ENCODE data around the gene AFAP1L1.
A peak's percentile ranks its signal among the peaks of the same experiment; 100 is the strongest.

AFAP1L1 gene

GRCh38 chr5:149235841-149236240 is 35.8 kb upstream of the AFAP1L1 start:
- ChIA-PET POLR2A (no interaction called here), CTCF (no interaction called here)
- DNase-seq = no peak
- no peaks in the 10 kb centered on the region for H3K36me3 ChIP-seq (ENCODE audit: control insufficient read depth in 4 of 4, insufficient read depth in 4 of 4, low read length in 3 of 4)
- H3K9me3 ChIP-seq (ENCODE audit: control extremely low read depth in 1 of 5, control insufficient read depth in 4 of 5, insufficient read depth in 2 of 5, low read depth in 1 of 5, low read length in 4 of 5) = no peaks in the 10 kb centered on the region
- H3K27me3 ChIP-seq (replicated peaks in 2 of 5; ENCODE audit: control insufficient read depth in 4 of 5, insufficient read depth in 5 of 5, low read length in 4 of 5) = no peaks in the 10 kb centered on the region
- no peak overlapping the region for H3K4me3 ChIP-seq (ENCODE audit: control insufficient read depth in 1 of 7, extremely low read depth in 1 of 7, insufficient read depth in 4 of 7, low read depth in 2 of 7, low read length in 6 of 7)
- H3K4me1 ChIP-seq (ENCODE audit: control extremely low read depth in 1 of 4, control insufficient read depth in 4 of 4, insufficient read depth in 4 of 4, low read length in 3 of 4) = peaks cover 0 to 25% (median 19%) of the 10 kb centered on the region in 4 experiments
- H3K27ac ChIP-seq (ENCODE audit: insufficient read depth in 1 of 2, low read depth in 1 of 2, low read length in 2 of 2, poor library complexity in 1 of 2, severe bottlenecking in 2 of 2) = no peak overlapping the region

- no peaks in the 10 kb centered on the region for H3K9me3 ChIP-seq (ENCODE audit: control extremely low read depth in 1 of 5, control insufficient read depth in 4 of 5, insufficient read depth in 2 of 5, low read depth in 1 of 5, low read length in 4 of 5)
- 82% methylated on average over 3 of the region's 4 CpGs for WGBS (ENCODE audit: insufficient coverage)
- peaks cover 0 to 30% (median 23%) of the 10 kb centered on the region in 4 experiments for H3K4me1 ChIP-seq (ENCODE audit: control extremely low read depth in 1 of 4, control insufficient read depth in 4 of 4, insufficient read depth in 4 of 4, low read length in 3 of 4)
- CTCF ChIA-PET = interaction anchor here (0.6 to 1.3 kb wide), 5 partner anchors 10 to 372 kb away, joined by 3 to 4 read pairs (median 3); partner anchors contain the start of gene ABLIM3
- H3K27me3 ChIP-seq (replicated peaks in 2 of 5; ENCODE audit: control insufficient read depth in 4 of 5, insufficient read depth in 5 of 5, low read length in 4 of 5) = no peaks in the 10 kb centered on the region
- H3K27ac ChIP-seq (ENCODE audit: insufficient read depth in 1 of 2, low read depth in 1 of 2, low read length in 2 of 2, poor library complexity in 1 of 2, severe bottlenecking in 2 of 2) = no peak overlapping the region
- H3K36me3 ChIP-seq (ENCODE audit: control insufficient read depth in 4 of 4, insufficient read depth in 4 of 4, low read length in 3 of 4) = no peaks in the 10 kb centered on the region
- H3K4me3 ChIP-seq (ENCODE audit: control insufficient read depth in 1 of 7, extremely low read depth in 1 of 7, insufficient read depth in 4 of 7, low read depth in 2 of 7, low read length in 6 of 7) = no peak overlapping the region
- POLR2A ChIA-PET = no interaction called here
- DNase-seq = no peak
These were observed 34.0 kb upstream of the AFAP1L1 start for GRCh38 chr5:149237662-149238061.

GRCh38 chr5:149238540-149238939 is 33.1 kb upstream of the AFAP1L1 start:
- ChIA-PET CTCF (interaction anchor here (1.0 to 1.3 kb wide), 3 partner anchors 9 to 27 kb away, joined by 3 read pairs; no protein-coding TSS in a partner anchor), POLR2A (no interaction called here)
- no peak overlapping the region for H3K4me3 ChIP-seq (ENCODE audit: control insufficient read depth in 1 of 7, extremely low read depth in 1 of 7, insufficient read depth in 4 of 7, low read depth in 2 of 7, low read length in 6 of 7)
- DNase-seq = no peak
- H3K4me1 ChIP-seq (ENCODE audit: control extremely low read depth in 1 of 4, control insufficient read depth in 4 of 4, insufficient read depth in 4 of 4, low read length in 3 of 4) = peaks cover 0 to 30% (median 23%) of the 10 kb centered on the region in 4 experiments
- WGBS (ENCODE audit: insufficient coverage) = 67% methylated on average over 1 of the region's 2 CpGs
- H3K27me3 ChIP-seq (replicated peaks in 2 of 5; ENCODE audit: control insufficient read depth in 4 of 5, insufficient read depth in 5 of 5, low read length in 4 of 5) = no peaks in the 10 kb centered on the region
- H3K27ac ChIP-seq (ENCODE audit: insufficient read depth in 1 of 2, low read depth in 1 of 2, low read length in 2 of 2, poor library complexity in 1 of 2, severe bottlenecking in 2 of 2) = no peak overlapping the region
- no peaks in the 10 kb centered on the region for H3K36me3 ChIP-seq (ENCODE audit: control insufficient read depth in 4 of 4, insufficient read depth in 4 of 4, low read length in 3 of 4)
- no peaks in the 10 kb centered on the region for H3K9me3 ChIP-seq (ENCODE audit: control extremely low read depth in 1 of 5, control insufficient read depth in 4 of 5, insufficient read depth in 2 of 5, low read depth in 1 of 5, low read length in 4 of 5)

GRCh38 chr5:149239917-149240316 is 31.7 kb upstream of the AFAP1L1 start:
- WGBS (ENCODE audit: insufficient coverage) = 0% methylated on average over 2 of the region's 2 CpGs
- Histone ChIP-seq H3K4me3 (ENCODE audit: control insufficient read depth in 1 of 7, extremely low read depth in 1 of 7, insufficient read depth in 4 of 7, low read depth in 2 of 7, low read length in 6 of 7) (peak overlapping the region in 2 of 7 experiments; percentile 19 to 38), H3K27me3 (replicated peaks in 2 of 5; ENCODE audit: control insufficient read depth in 4 of 5, insufficient read depth in 5 of 5, low read length in 4 of 5) (no peaks in the 10 kb centered on the region), H3K36me3 (ENCODE audit: control insufficient read depth in 4 of 4, insufficient read depth in 4 of 4, low read length in 3 of 4) (no peaks in the 10 kb centered on the region), H3K4me1 (ENCODE audit: control extremely low read depth in 1 of 4, control insufficient read depth in 4 of 4, insufficient read depth in 4 of 4, low read length in 3 of 4) (peaks cover 0 to 30% (median 23%) of the 10 kb centered on the region in 4 experiments), H3K9me3 (ENCODE audit: control extremely low read depth in 1 of 5, control insufficient read depth in 4 of 5, insufficient read depth in 2 of 5, low read depth in 1 of 5, low read length in 4 of 5) (no peaks in the 10 kb centered on the region), H3K27ac (ENCODE audit: insufficient read depth in 1 of 2, low read depth in 1 of 2, low read length in 2 of 2, poor library complexity in 1 of 2, severe bottlenecking in 2 of 2) (no peak overlapping the region)
- no peak for DNase-seq
- ChIA-PET POLR2A (no interaction called here), CTCF (interaction anchor here (0.7 to 2.6 kb wide), 7 partner anchors 12 to 99 kb away, joined by 3 to 20 read pairs (median 4); partner anchors contain the start of gene ABLIM3)

GRCh38 chr5:149240354-149240998 is 31.2 kb upstream of the AFAP1L1 start:
- Histone ChIP-seq H3K36me3 (ENCODE audit: control insufficient read depth in 4 of 4, insufficient read depth in 4 of 4, low read length in 3 of 4) (no peaks in the 10 kb centered on the region), H3K4me1 (ENCODE audit: control extremely low read depth in 1 of 4, control insufficient read depth in 4 of 4, insufficient read depth in 4 of 4, low read length in 3 of 4) (peaks cover 0 to 30% (median 23%) of the 10 kb centered on the region in 4 experiments), H3K27me3 (replicated peaks in 2 of 5; ENCODE audit: control insufficient read depth in 4 of 5, insufficient read depth in 5 of 5, low read length in 4 of 5) (no peaks in the 10 kb centered on the region), H3K27ac (ENCODE audit: insufficient read depth in 1 of 2, low read depth in 1 of 2, low read length in 2 of 2, poor library complexity in 1 of 2, severe bottlenecking in 2 of 2) (no peak overlapping the region), H3K9me3 (ENCODE audit: control extremely low read depth in 1 of 5, control insufficient read depth in 4 of 5, insufficient read depth in 2 of 5, low read depth in 1 of 5, low read length in 4 of 5) (no peaks in the 10 kb centered on the region), H3K4me3 (ENCODE audit: control insufficient read depth in 1 of 7, extremely low read depth in 1 of 7, insufficient read depth in 4 of 7, low read depth in 2 of 7, low read length in 6 of 7) (peak overlapping the region in 3 of 7 experiments; percentile 6 to 38 (median 19))
- 1% methylated on average over 12 of the region's 13 CpGs for WGBS (ENCODE audit: insufficient coverage)
- ChIA-PET CTCF (interaction anchor here (0.6 to 2.6 kb wide), 9 partner anchors 11 to 1100 kb away, joined by 3 to 20 read pairs (median 4); partner anchors contain the start of gene ABLIM3), POLR2A (no interaction called here)
- peak; percentile 85 to 96 (median 93) for DNase-seq

GRCh38 chr5:149242339-149242738 is 29.3 kb upstream of the AFAP1L1 start:
- ChIA-PET POLR2A (no interaction called here), CTCF (interaction anchor here (2.6 kb wide), 1 partner anchor 20 kb away, joined by 20 read pairs; no protein-coding TSS in a partner anchor)
- Histone ChIP-seq H3K4me1 (ENCODE audit: control extremely low read depth in 1 of 4, control insufficient read depth in 4 of 4, insufficient read depth in 4 of 4, low read length in 3 of 4) (peaks cover 0 to 30% (median 23%) of the 10 kb centered on the region in 4 experiments), H3K4me3 (ENCODE audit: control insufficient read depth in 1 of 7, extremely low read depth in 1 of 7, insufficient read depth in 4 of 7, low read depth in 2 of 7, low read length in 6 of 7) (no peak overlapping the region), H3K27ac (ENCODE audit: insufficient read depth in 1 of 2, low read depth in 1 of 2, low read length in 2 of 2, poor library complexity in 1 of 2, severe bottlenecking in 2 of 2) (no peak overlapping the region), H3K9me3 (ENCODE audit: control extremely low read depth in 1 of 5, control insufficient read depth in 4 of 5, insufficient read depth in 2 of 5, low read depth in 1 of 5, low read length in 4 of 5) (no peaks in the 10 kb centered on the region), H3K36me3 (ENCODE audit: control insufficient read depth in 4 of 4, insufficient read depth in 4 of 4, low read length in 3 of 4) (no peaks in the 10 kb centered on the region), H3K27me3 (replicated peaks in 2 of 5; ENCODE audit: control insufficient read depth in 4 of 5, insufficient read depth in 5 of 5, low read length in 4 of 5) (no peaks in the 10 kb centered on the region)
- WGBS (ENCODE audit: insufficient coverage) = 100% methylated on average over 3 of the region's 3 CpGs
- no peak for DNase-seq

GRCh38 chr5:149246906-149247305 is 24.8 kb upstream of the AFAP1L1 start:
- Histone ChIP-seq H3K4me1 (ENCODE audit: control extremely low read depth in 1 of 4, control insufficient read depth in 4 of 4, insufficient read depth in 4 of 4, low read length in 3 of 4) (no peaks in the 10 kb centered on the region), H3K4me3 (ENCODE audit: control insufficient read depth in 1 of 7, extremely low read depth in 1 of 7, insufficient read depth in 4 of 7, low read depth in 2 of 7, low read length in 6 of 7) (no peak overlapping the region), H3K27me3 (replicated peaks in 2 of 5; ENCODE audit: control insufficient read depth in 4 of 5, insufficient read depth in 5 of 5, low read length in 4 of 5) (no peaks in the 10 kb centered on the region), H3K27ac (ENCODE audit: insufficient read depth in 1 of 2, low read depth in 1 of 2, low read length in 2 of 2, poor library complexity in 1 of 2, severe bottlenecking in 2 of 2) (no peak overlapping the region), H3K36me3 (ENCODE audit: control insufficient read depth in 4 of 4, insufficient read depth in 4 of 4, low read length in 3 of 4) (no peaks in the 10 kb centered on the region), H3K9me3 (ENCODE audit: control extremely low read depth in 1 of 5, control insufficient read depth in 4 of 5, insufficient read depth in 2 of 5, low read depth in 1 of 5, low read length in 4 of 5) (no peaks in the 10 kb centered on the region)
- no peak for DNase-seq
- ChIA-PET POLR2A (no interaction called here), CTCF (interaction anchor here (1.2 to 1.6 kb wide), 4 partner anchors 8 to 22 kb away, joined by 3 read pairs; no protein-coding TSS in a partner anchor)
- 100% methylated on average over 3 of the region's 4 CpGs for WGBS (ENCODE audit: insufficient coverage)

Measured in common myeloid progenitor, CD34-positive (primary cell).